Ishikawa (cell line): ENCODE data around the gene EPHA3.

Source experiments
- CEBPB ChIP-seq: IDR thresholded peaks from 2 replicates; pipeline ENCODE4 v1.6.1; 2012
- EGR1 ChIP-seq: IDR thresholded peaks from 2 replicates; pipeline ENCODE4 v1.6.1; 2012
- EP300 ChIP-seq: IDR thresholded peaks from 2 replicates; pipeline ENCODE4 v1.6.1; 2012; ENCODE audit warnings: borderline replicate concordance
- NFIC ChIP-seq: IDR thresholded peaks from 2 replicates; pipeline ENCODE4 v1.6.1; 2012
- RAD21 ChIP-seq: IDR thresholded peaks from 2 replicates; pipeline ENCODE4 v1.6.1; 2012; ENCODE audit warnings: low read depth
- TAF1 ChIP-seq: IDR thresholded peaks from 2 replicates; pipeline ENCODE4 v1.6.1; 2012; ENCODE audit warnings: low read depth, mild to moderate bottlenecking
- TCF12 ChIP-seq: IDR thresholded peaks from 2 replicates; pipeline ENCODE4 v1.6.1; 2012; ENCODE audit warnings: low read depth
- YY1 ChIP-seq: IDR thresholded peaks from 2 replicates; pipeline ENCODE4 v1.6.1; 2012; ENCODE audit warnings: low read depth
- TF ChIP-seq, protein P1 (sequence below): IDR thresholded peaks from 2 replicates; pipeline ENCODE4 v1.6.1; 2012
- TF ChIP-seq, protein P2 (sequence below): IDR thresholded peaks from 2 replicates; pipeline ENCODE4 v1.6.1; 2012; ENCODE audit warnings: low read depth, mild to moderate bottlenecking

DNA sequence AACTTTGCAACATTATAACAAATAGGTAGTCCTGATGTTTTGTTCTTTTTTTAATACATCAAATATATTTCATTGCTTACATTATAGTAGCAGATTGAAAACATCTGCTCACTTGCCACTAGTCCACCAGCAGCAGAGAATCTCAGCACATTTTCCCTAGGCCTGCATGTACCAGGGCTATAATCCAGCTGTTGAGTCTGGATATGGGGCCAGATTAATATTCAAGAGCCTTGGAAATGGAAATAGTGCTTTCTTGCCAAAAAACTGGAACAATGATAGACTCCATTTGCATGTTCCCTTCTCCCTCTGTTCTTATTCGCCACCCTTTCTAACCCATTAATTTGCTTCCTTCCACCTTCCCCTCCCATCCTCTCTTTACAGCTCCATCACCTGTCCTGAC is 288.0 kb downstream of the EPHA3 start:
- no peak for TF ChIP-seq TAF1
- TF ChIP-seq, protein P1, sequence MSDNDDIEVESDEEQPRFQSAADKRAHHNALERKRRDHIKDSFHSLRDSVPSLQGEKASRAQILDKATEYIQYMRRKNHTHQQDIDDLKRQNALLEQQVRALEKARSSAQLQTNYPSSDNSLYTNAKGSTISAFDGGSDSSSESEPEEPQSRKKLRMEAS, result no peak
- TF ChIP-seq NFIC, result no peak
- TF ChIP-seq EP300, result no peak
- TF ChIP-seq YY1, result no peak
- TF ChIP-seq CEBPB, result no peak
- no peak for TF ChIP-seq TCF12
- TF ChIP-seq, protein P2, sequence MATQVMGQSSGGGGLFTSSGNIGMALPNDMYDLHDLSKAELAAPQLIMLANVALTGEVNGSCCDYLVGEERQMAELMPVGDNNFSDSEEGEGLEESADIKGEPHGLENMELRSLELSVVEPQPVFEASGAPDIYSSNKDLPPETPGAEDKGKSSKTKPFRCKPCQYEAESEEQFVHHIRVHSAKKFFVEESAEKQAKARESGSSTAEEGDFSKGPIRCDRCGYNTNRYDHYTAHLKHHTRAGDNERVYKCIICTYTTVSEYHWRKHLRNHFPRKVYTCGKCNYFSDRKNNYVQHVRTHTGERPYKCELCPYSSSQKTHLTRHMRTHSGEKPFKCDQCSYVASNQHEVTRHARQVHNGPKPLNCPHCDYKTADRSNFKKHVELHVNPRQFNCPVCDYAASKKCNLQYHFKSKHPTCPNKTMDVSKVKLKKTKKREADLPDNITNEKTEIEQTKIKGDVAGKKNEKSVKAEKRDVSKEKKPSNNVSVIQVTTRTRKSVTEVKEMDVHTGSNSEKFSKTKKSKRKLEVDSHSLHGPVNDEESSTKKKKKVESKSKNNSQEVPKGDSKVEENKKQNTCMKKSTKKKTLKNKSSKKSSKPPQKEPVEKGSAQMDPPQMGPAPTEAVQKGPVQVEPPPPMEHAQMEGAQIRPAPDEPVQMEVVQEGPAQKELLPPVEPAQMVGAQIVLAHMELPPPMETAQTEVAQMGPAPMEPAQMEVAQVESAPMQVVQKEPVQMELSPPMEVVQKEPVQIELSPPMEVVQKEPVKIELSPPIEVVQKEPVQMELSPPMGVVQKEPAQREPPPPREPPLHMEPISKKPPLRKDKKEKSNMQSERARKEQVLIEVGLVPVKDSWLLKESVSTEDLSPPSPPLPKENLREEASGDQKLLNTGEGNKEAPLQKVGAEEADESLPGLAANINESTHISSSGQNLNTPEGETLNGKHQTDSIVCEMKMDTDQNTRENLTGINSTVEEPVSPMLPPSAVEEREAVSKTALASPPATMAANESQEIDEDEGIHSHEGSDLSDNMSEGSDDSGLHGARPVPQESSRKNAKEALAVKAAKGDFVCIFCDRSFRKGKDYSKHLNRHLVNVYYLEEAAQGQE, result no peak
- TF ChIP-seq EGR1, result no peak
- no peak for TF ChIP-seq RAD21
